Measurements from ENCODE around the gene AMBRA1.

- TF ChIP-seq EZH2 (IDR thresholded peaks at IDR 0.05; ENCODE audit: borderline replicate concordance, low read depth, low read length, severe bottlenecking) (no peak), CTCF (IDR thresholded peaks at IDR 0.05; ENCODE audit: borderline replicate concordance, extremely low read depth, low read length, poor library complexity, severe bottlenecking) (no peak)
Measured at GRCh38 chr11:46630237-46630636, 36.4 kb upstream of the AMBRA1 start.
